PC-9 (cell line): ENCODE data around the gene RASGEF1B.

Experiments
- CTCF ChIP-seq: fragments of 200-600 bp; sonication (generic); conservative IDR thresholded peaks from 2 replicates; pipeline ENCODE4 v1.6.1; 2017; ENCODE audit warnings: mixed run types, antibody characterized with exemption, mild to moderate bottlenecking, moderate library complexity
- EZH2 ChIP-seq: fragments of 200-600 bp; sonication (generic); IDR thresholded peaks from 2 replicates; pipeline ENCODE4 v1.8.0; 2017; ENCODE audit warnings: antibody characterized with exemption, low read depth

GRCh38 chr4:81485310-81485980 is 13.7 kb upstream of the RASGEF1B start:
- TF ChIP-seq CTCF (no peak), EZH2 (no peak)
